Islet of Langerhans (tissue), 1 donor: ENCODE data around the gene UBN1.
A peak's percentile ranks its signal among the peaks of the same experiment; 100 is the strongest.

Experiments
- FAIRE-seq: peaks from one replicate; lab custom pipeline; 2011; peaks lifted over from hg19 to GRCh38; lab: Jason Lieb, UNC

Gene UBN1

DNA sequence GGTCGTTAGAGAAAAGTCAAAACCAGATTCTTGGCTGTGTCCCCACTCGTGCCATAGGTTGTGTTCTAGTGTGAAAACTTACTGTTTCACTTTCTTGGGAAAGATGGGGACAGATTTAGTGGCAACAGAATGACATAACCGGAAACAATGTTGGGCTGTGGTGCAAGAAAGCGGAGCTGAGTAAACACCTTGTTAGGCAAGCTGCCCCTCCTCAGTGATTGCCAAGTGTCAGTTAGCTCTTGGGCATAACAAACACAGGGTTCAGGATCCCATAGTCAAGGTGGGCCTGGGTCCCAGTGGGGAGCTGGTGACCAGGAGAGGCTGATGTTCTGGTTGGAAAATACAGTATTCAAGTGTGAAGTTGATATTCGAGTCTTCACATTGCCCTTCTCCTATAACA lies 15.4 kb downstream of the UBN1 start:
- FAIRE-seq: no peak

DNA sequence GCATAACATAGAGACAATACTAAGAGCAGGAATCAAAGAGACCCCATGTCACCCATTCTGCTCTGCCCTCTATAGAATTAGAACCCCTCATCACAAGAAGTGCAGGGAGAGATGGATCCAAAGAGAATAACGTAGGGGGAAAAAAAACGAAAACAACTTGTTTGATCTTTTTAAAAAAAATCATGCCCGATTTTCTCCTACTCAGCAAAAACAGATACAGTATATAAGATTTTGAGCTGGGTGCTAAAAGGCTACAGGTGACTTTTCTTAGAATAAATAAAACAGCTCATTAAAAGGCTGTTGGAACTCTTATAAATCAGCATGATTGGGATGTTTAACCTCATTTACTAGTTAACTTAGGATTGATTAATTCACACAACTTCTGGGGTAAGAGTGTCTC lies 17.4 kb downstream of the UBN1 start:
- FAIRE-seq: no peak

DNA sequence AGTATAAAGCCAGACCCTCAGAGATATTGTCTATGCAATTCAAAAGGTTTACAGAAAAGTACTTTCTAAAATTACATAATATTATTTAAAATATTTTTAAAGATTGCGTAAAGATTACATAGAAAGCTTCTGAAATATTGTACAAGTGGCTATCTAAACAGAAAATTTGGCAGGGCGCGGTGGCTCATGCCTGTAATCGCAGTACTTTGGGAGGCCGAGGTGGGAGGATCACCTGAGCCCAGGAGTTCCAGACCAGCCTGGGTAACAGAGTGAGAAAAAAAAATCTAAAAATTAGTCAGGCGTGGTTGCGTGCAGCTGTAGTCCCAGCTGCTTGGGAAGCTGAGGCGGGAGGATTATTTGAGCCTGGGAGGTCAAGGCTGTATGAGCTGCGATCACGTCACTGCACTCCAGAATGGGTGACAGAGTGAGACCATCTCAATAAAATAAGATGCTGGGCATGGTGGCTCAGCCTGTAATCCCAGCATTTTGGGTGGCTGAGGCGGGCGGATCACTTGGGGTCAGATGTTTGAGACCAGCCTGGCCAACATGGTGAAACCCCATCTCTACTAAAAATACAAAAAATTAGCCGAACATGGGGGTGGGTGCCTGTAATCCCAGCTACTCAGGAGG lies 18.1 kb downstream of the UBN1 start:
- no peak for FAIRE-seq

DNA sequence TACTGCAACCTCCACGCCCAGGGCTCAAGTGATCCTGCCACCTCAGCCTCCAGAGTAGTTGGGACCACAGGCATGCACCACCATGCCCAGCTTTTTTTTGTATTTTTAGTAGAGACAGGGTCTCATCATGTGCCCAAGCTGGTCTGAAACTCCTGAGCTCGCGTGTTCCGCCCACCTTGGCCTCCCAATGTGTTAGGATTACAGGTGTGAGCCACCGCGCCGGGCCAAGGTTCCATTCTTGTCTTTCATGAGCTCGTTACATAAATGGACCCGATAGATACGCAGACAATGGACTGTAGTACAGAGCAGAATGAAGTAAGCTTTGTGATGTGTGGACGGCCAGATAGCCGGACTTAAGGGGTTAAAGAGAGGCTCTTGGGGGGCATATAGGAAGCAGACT lies 19.3 kb downstream of the UBN1 start:
- no peak for FAIRE-seq

DNA sequence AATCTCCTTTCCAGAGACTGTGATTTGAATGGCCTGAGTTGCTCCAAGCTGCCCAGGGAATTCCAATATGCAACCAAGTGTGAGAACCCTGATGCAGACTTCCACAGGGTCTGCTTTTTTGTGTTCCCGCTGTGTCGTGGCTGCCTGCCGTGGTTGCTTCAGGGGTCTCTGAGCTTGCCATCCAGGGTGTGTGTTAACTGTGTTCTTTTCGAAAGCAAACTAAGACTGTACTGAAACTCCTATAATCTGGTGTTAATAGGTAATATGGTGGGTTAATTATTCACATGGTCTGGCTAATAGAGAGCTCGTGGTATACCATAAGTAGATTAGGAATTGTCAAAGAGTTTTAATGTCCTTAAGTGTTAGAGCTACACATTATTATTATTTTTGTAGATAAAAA lies 20.7 kb downstream of the UBN1 start:
- no peak for FAIRE-seq

DNA sequence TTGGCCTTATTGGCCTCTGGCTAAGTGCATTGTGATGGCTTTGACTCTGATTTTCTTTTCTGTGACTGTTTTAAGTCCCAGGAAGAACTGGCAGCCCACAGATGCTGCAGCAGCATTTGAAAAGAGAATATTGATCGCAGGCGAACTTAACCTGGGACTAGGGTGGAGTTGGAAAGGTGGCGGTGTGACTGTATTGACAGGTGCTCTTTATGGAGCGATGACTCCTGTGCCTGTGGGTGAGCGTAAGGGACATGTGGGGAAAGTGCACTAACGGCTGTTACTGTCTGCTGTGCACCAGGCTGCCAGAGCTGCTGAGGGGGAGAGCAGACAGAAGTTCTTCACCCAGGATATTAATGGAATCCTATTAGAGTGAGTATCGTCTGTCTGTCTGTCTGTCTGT lies 21.3 kb downstream of the UBN1 start:
- FAIRE-seq: no peak

DNA sequence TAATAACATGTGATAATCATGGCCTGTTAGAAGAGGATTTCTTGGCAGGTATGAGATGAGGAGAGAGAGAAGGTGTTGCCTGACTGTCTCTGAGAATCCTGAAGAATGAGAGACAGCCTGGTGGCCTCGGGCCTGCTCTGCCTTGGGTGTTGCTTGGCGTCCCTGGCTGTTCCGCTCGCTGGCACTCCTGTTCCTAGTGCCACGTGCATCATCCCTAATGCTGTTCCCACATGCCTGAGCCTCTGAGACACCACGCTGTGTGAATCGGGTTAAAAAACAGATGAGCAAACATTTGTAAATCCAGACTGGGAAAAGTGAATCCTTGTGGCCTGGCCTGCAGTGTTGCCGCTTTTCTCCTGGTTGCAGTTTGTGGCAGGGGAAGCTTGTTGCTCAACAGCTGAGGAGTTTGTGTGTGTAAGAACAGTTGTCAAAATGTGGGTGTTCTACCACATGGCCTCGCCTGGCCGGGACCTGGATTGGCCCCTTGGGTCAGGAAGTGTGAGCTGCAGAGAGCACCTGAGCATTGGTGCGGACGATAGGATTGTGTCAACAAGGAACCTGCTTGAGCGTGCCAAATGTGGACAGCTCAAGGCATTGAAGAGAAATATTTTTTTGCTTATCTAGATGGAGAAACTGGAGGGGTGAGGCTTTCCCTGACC lies 22.0 kb downstream of the UBN1 start:
- peak; percentile 94 for FAIRE-seq

DNA sequence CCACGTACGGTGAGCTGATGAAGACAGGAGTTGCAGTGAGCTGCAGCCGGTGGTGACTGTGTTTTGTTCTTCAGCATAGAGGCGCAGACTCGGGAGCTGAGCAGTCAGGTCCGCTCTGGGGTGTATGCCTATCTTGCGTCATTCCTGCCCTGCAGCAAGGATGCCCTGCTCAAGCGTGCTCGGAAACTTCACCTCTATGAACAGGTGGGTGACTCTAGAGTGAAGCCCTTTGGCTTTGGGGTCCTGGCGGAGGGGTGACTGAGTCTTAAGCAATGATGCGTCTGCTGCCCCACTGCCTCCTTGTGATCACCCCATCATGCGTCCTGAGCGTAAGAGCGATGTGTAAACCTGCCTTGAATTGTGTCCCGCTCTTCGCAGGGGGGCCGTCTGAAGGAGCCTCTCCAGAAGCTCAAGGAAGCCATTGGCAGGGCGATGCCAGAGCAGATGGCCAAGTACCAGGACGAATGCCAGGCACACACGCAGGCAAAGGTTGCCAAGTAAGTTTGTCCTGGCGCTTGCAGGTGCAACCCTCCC lies 22.9 kb downstream of the UBN1 start:
- FAIRE-seq: no peak

DNA sequence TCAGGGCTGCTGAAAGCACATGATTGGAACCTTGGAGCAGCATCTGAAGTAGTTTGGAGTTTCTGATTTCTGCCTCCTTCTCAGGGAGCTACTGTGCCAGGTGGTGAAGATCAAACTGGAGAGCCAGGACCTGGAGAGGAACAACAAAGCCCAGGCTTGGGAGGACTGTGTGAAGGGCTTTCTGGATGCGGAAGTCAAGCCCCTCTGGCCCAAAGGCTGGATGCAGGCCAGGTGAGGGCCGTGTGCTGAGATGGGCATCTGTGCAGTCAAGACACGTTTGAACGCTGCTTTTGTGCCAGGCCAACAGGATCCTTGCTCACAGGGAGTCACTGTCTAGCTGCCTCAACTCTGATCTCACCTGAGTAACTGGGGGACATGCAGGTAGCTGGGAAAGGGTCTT lies 23.8 kb downstream of the UBN1 start:
- no peak for FAIRE-seq

DNA sequence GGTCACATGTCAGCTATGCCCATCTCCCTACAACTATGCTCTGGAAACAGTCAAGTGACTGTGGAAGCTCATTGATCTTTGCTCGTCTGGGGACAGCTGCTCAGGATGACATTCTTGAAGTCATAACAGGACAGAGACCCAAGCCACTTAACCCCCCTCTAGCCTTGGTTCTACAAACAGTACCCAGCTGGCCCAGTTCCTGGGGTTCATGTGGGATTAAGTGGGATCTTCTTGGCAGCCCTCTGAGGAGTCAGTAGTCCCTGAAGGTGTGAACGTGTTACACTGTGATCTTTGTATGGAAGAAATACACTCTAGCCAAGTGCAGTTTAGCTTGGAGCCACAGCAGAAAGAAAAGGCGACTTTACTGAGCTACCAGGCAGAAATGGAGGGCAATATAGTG lies 25.8 kb downstream of the UBN1 start:
- FAIRE-seq: no peak

DNA sequence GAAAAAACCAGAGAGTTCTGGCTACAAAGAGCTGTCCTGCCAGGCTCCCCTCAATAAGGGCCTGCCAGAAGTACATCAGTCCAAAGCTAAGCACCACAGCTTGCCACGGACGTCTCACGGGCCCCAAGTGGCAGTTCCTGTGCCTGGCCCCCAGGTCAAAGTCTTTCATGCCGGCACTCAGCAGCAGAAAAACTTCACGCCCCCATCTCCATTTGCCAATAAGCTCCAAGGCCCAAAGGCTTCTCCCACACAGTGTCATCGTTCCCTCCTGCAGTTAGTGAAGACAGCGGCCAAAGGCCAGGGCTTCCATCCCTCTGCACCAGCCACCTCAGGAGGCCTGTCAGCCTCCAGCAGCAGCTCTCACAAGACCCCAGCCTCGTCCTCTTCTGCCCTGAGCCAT lies 27.4 kb downstream of the UBN1 start:
- FAIRE-seq: no peak

DNA sequence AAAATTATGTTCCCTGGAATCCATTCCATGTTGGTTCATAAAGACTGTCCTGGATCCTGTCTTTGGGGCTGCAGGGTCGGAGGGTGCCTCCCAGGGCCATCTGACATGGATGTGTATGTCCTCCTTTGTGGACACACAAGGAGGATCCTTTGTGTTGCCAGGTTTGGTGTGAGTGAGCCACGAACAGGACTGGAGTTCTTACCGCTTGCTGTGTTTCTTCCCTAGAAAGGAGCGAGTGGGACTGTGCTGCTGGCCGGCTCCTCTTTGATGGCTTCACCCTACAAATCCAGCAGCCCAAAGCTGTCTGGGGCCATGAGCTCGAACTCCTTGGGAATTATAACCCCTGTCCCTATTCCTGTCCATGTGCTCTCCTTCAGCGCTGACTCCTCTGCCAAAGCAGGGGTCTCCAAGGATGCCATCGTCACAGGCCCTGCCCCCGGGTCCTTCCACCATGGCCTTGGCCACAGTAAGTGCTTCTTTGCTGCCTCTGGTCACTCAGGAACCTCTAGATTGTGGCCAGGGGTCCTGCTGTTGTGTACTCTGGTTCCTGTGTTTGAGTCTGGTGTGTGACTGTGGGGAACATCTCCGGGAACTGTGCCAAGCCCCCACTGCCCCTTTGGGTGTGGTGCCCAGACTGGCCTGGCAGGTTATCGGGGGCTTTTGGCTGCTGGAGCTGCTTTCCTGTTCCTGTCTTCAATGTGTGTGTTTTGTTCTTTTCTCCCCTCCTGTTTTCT lies 29.5 kb downstream of the UBN1 start:
- no peak for FAIRE-seq

DNA sequence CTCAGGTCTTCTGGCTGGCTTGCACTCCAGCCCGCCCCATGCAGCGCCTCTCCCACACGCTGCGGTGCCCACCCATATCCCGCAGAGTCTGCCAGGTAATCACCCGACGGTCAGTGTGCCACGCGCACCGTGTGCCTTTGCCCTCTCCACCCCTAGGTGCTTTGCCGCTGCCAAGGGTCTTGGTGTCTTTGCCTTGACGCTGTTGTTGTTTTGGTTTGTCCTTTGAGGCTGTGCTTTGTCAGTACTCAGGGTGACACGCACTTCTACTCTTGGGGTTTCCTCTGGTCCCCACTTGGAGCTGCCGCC lies 30.1 kb downstream of the UBN1 start:
- no peak for FAIRE-seq

DNA sequence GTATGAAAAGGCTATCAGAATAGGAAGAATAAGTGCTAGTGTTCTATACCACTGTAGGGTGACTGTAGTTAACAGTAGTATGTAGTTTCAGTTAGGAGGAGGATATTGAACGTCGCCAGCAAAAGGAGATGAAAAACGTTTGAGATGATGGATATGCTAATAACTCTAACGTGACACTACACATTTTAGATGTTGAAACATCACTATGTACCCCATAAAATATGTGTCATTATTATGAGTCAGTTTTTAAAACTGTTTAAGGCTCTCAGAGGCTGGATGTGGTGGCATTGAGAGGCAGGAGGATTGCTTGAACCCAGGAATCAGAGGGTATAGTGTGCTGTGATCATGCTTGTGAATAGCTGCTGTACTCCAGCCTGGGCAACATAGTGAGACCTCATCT lies 31.8 kb downstream of the UBN1 start:
- no peak for FAIRE-seq

DNA sequence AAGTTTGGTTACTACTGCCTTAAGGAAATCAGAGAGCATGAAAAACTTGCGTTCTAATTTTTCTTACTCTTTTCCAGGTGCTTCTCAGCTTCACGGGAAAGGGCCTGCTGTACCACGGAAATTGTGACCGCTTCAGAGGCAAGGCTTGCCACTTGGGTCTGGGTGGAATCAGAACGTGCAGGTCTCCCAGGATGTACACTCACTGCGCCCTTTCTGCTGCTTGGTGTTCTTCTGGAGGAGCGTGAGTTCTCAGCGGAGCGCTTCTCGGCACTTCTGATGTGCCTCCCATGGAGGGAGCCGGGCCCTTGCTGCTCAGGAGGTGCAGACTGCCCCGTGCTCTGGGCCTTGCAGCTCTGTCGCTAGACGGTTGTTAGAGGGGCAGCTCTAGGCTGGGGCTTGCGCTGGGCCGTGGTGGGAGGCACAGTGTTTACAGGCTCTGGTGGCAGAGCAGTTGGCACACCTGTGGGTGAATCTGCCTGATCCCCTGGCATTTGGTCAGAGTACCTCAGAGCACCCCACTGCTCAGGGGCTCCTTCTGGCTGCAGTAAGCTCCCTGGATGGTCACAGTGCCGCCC lies 32.8 kb downstream of the UBN1 start:
- no peak for FAIRE-seq

DNA sequence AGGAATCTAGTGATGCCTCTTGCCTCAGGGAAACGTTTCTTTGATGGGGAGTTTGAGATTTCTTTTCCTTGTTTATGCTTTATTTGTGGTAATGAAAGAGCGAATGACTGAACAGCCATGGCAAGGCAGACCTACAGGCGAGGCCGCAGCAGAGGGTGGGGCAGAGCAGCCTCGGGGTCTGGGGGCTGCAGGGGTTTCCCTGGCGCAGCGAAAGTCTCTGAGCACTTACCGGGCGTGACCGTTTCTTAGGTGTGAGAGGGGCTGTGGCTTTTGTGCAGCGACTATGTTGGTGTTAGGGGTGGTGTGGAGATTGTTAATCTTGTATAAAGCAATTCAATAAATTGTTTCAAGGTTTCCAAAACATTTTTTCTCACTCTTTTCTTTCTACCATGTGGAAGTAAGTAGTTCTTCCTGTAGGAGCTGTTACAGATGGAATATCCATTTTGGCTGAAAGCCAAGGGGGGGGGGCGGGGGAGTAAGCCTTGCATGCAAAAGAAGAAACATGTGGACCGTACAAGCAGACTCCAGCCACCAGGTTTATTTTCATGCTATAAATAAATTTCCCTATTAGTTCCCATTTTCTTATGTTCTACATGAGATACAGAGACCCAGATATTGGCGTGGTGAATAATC lies 34.8 kb downstream of the UBN1 start:
- no peak for FAIRE-seq

DNA sequence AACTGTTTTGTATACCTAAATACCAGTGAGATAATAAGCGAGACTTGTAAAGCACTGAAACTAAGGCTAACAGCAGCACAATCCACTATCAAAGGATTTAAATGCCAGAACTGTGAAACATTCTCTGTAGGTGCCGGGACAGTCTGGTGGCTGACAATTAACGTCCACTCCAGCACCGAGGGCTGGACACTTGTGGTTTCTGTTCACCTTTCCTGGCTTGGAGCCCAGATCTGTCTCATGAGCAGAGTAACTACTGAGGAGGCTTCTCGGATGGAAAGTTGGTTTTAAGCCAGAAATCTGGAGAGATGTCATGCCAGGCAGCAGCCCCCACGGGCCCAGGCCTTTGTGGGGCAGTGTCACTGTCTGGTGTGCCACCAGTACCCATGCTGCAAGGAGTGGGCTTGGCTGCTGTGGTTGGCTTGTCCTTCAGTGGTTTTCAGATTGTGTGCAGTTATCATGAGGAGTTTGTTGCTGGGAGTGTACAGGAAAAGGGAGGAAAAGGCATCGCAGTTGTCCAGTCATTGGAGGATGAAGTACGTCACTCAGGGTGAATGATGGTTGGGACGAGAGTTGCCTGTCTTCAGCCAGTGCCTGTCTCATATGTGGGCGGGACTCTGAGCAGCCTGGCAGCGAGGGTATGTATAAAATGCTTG lies 35.5 kb downstream of the UBN1 start:
- FAIRE-seq: peak; percentile 97

DNA sequence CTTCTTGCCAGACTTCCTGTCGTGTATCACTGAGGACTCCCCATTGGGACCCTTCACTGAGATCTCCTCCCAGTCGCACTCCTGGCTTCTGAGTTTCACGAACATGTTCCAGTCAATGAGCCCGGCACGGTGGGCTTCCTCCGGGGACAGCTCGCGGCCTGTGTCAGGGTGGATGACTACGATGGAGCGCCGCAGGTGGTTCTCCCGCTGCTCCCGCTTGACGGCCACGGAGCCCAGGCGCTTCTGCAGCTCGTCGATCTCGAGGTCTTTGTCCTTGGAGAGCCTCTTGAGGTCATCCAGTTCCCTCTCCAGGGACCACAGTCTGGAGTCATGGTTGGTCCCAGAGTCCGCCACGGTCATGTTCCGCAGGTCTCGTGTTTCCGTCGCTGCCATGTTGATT lies 36.2 kb downstream of the UBN1 start:
- no peak for FAIRE-seq

DNA sequence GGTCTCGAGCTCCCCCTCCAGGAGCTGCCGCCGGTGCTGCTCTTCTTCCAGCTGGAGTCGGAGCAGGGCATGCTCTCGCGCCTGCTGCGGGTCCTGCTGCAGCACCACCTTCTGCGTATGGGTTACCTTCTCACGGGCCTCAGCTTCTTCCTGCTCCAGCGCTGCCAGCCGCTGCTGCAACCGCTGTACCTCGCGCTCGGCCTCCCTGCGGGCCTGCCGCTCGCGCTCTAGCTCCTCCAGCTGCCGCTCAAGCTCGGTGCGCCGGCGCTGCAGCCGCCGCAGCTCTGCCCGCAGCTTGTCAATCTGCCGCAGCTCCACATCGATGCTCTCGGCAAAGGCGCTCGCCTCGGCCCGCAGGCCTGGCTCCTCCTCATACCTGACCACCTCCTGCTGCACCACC lies 36.9 kb downstream of the UBN1 start:
- FAIRE-seq: no peak

DNA sequence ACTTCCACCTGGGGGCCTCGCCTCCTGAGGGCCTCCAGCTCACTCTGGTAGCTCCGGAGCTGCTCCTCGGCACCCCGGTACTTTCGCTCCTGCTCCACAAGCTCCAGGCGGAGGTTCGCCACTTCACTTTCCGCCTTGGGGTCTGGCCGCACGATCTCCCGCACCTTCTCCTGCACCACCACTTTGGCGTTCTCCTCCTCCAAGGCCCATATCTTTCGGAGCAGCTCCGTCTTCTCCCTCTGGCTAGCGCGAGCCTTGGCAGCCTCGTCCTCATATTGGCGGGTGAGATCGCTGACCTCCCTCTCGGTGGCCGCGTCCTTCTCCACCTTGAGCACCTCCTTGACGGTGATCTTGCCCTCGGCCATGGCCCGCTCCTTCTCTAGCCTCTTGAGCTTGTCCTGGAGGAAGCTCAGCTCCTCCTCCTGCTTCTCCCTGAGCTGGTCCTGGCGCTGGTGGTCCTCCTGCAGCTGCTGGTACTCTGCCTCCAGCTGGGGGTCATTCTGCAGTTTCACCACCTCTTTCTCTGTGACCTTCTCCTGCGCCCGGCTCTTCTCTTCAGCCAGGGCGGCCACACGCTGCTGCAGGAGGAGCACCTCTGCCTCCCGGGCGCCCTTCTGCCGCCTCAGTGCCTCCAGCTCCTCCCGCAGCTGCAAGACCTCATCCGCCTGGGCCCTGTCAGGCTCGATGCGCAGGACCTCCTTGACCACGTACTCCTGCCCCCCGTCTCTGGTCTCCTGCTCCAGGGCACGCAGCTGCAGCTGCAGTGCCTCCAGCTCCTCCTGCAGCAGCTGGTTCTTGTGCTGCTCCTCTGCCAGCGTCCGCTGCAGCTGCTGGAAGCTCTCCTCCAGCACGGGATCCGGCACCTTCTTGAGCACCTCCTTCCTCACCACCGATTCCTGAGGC lies 37.9 kb downstream of the UBN1 start:
- FAIRE-seq: no peak

DNA sequence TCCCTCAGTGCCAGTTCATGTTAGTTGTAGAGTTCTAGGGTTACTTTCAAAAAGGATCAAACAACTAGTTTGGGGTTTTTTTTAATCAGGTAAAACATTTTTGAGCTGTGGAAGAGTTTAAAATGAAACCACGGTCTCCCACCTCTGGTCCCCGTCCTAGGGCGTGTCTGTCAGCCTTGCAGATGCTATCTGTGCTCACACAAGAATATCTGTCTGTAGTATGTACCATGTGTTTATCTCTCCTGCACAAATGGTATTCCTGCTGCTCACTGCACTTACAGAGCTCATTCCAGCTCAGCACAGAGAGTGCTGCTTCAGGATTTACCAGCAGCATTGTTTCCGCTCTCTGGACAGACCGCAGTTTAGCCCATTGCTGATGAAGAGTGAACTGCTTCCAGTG lies 38.9 kb downstream of the UBN1 start:
- FAIRE-seq: no peak
